Measurements from ENCODE around the gene PRAMEF4.
"Not testable (repeated sequence)": the region's sequence is repeated elsewhere in the genome, so short reads cannot be mapped to it uniquely, and the experiment has no call there.

DNA sequence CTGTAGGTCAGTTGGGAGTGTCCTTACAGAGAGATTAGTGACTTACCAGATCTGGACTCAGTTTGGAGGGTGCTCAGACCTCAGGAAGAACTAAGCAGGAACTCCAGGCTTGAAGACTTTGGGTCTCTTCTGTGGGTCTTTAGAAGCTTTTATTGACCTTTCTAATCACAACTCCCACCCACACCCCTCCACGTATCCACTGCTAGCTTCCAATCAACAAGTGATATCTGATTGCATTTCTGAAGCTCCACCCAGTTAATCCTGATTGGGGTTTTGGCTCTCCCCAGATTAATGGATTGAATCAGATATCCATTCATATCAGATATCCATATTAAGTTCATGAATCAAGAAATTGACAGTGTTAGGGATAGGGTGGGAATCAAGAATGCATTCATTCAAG is 12.2 kb upstream of the PRAMEF4 start, which contains the start of gene PRAMEF10:
- TF ChIP-seq, protein P1, sequence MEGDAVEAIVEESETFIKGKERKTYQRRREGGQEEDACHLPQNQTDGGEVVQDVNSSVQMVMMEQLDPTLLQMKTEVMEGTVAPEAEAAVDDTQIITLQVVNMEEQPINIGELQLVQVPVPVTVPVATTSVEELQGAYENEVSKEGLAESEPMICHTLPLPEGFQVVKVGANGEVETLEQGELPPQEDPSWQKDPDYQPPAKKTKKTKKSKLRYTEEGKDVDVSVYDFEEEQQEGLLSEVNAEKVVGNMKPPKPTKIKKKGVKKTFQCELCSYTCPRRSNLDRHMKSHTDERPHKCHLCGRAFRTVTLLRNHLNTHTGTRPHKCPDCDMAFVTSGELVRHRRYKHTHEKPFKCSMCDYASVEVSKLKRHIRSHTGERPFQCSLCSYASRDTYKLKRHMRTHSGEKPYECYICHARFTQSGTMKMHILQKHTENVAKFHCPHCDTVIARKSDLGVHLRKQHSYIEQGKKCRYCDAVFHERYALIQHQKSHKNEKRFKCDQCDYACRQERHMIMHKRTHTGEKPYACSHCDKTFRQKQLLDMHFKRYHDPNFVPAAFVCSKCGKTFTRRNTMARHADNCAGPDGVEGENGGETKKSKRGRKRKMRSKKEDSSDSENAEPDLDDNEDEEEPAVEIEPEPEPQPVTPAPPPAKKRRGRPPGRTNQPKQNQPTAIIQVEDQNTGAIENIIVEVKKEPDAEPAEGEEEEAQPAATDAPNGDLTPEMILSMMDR (IDR thresholded peaks at IDR 0.05): not testable (repeated sequence)
- not testable (repeated sequence) for TF ChIP-seq POLR2AphosphoS5 (IDR thresholded peaks at IDR 0.05)

Measured in transverse colon (tissue), 4 donors.